HepG2 (cell line): ENCODE results near the gene KNCN. TPM values are rescaled to one million over a fixed set of nuclear protein-coding genes. Genes with fewer than 3 reads are reported as not detected.

Experiments
- ATAC-seq: fragments of 200-7000 bp; cut with Tn5 transposase; 3 replicates; pipeline ENCODE4 v1.9.1; 2020; ENCODE audit warnings: mild to moderate bottlenecking, moderate library complexity
- BruUV-seq: library from RNA; stranded (reverse); fragments of 400-500 nt; replicated peaks from 2 replicates; lab custom pipeline; 2021; lab: Mats Ljungman, UMichigan
- CTCF ChIA-PET: fragments of 300-600 bp; formaldehyde crosslinking; extraction: SDS; loops from one replicate; lab custom pipeline; 2021; ENCODE audit warnings: low total read pairs, inconsistent platforms, low intra/inter-chr PET ratio; lab: Yijun Ruan, JAX
- POLR2A ChIA-PET: fragments of 350-600 bp; sonication (Branson Sonifier 250); formaldehyde crosslinking; loops from one replicate; lab custom pipeline; 2020; ENCODE audit warnings: antibody characterized with exemption, inconsistent platforms; lab: Yijun Ruan, JAX
- DNase-seq: peaks from one replicate; pipeline ENCODE4 v3.0.0-alpha.2; 2015; ENCODE audit warnings: low spot score
- FAIRE-seq: peaks from 3 replicates; lab custom pipeline; 2011; peaks lifted over from hg19 to GRCh38; lab: Jason Lieb, UNC
- H2AFZ ChIP-seq: one replicate; pipeline ENCODE4 v1.6.1; 2011; ENCODE audit warnings: low read length, inconsistent platforms
- H3K27ac ChIP-seq: fragments of 300-600 bp; 3 replicates; pipeline ENCODE4 v1.8.0; 2011; ENCODE audit warnings: mixed run types, mild to moderate bottlenecking, mixed read lengths, low read length, inconsistent platforms; ENCODE audit not compliant: insufficient read depth; ENCODE audit errors: extremely low read length
- H3K27me3 ChIP-seq, 2 experiments: fragments of 200-600 bp in 1 of 2; 2 replicates in 1 of 2; 3 replicates in 1 of 2; pipeline versions ENCODE4 v1.6.0 to v1.8.0; 2011; ENCODE audit warnings: low read length in 2 of 2, mild to moderate bottlenecking in 2 of 2, moderate library complexity in 2 of 2, inconsistent platforms in 1 of 2; ENCODE audit not compliant: insufficient read depth in 2 of 2, control insufficient read depth in 1 of 2
- H3K36me3 ChIP-seq, 2 experiments: fragments of 200-600 bp in 1 of 2; replicated peaks in 1 of 2; 2 replicates in 1 of 2; 3 replicates in 1 of 2; pipeline versions ENCODE4 v1.5.1 to v1.8.0; 2011; ENCODE audit warnings: low read length in 2 of 2, inconsistent platforms in 1 of 2; ENCODE audit not compliant: insufficient read depth in 2 of 2, control insufficient read depth in 1 of 2
- H3K4me1 ChIP-seq: 2 replicates; pipeline ENCODE4 v1.5.1; 2012; ENCODE audit warnings: low read length, inconsistent platforms; ENCODE audit not compliant: insufficient read depth
- H3K4me2 ChIP-seq: 2 replicates; pipeline ENCODE4 v1.6.0; 2011; ENCODE audit warnings: low read depth, low read length, inconsistent platforms
- H3K4me3 ChIP-seq, 3 experiments: fragments of 200-600 bp in 1 of 3; sonication (generic), shearing (Covaris generic) in 1 of 3; replicated peaks in 1 of 3; 2 replicates each; pipeline ENCODE4 v1.5.1; 2011 to 2016; ENCODE audit warnings: low read length in 3 of 3, inconsistent platforms in 2 of 3, low read depth in 2 of 3, mild to moderate bottlenecking in 2 of 3, control low read depth in 1 of 3, mixed read lengths in 1 of 3; ENCODE audit not compliant: insufficient read depth in 1 of 3
- H3K79me2 ChIP-seq: one replicate; pipeline ENCODE4 v1.6.1; 2011; ENCODE audit warnings: low read length, inconsistent platforms; ENCODE audit not compliant: insufficient read depth
- H3K9ac ChIP-seq: 2 replicates; pipeline ENCODE4 v1.6.0; 2011; ENCODE audit warnings: mild to moderate bottlenecking, low read depth, low read length, inconsistent platforms; ENCODE audit not compliant: insufficient read depth
- H3K9me3 ChIP-seq: 2 replicates; pipeline ENCODE4 v1.5.1; 2012; ENCODE audit warnings: mild to moderate bottlenecking, low read length
- H4K20me1 ChIP-seq: 2 replicates; pipeline ENCODE4 v1.6.0; 2011; ENCODE audit warnings: inconsistent platforms, mild to moderate bottlenecking, low read length, moderate library complexity; ENCODE audit not compliant: insufficient read depth
- ARHGAP35 ChIP-seq: sonication (generic); formaldehyde crosslinking; IDR thresholded peaks from 2 replicates; pipeline ENCODE4 v1.9.0; 2022; ENCODE audit warnings: mild to moderate bottlenecking, inconsistent platforms, moderate library complexity, missing genetic modification reagents, borderline replicate concordance
- ATF4 ChIP-seq, 2 experiments: fragments of 450-650 bp in 1 of 2; sonication (generic) in 1 of 2; formaldehyde crosslinking; IDR thresholded peaks; 2 replicates each; pipeline versions ENCODE4 v1.5.0 to v1.8.0; 2020 to 2022; ENCODE audit warnings: mild to moderate bottlenecking in 1 of 2, missing genetic modification reagents in 1 of 2
- GPBP1L1 ChIP-seq: sonication (generic); formaldehyde crosslinking; IDR thresholded peaks from 2 replicates; pipeline ENCODE4 v1.5.0; 2020; ENCODE audit warnings: mild to moderate bottlenecking, missing genetic modification reagents
- HMG20B ChIP-seq: conservative IDR thresholded peaks from 2 replicates; pipeline ENCODE4 v1.6.1; 2016; ENCODE audit warnings: missing genetic modification reagents, missing compliant biosample characterization
- KLF15 ChIP-seq: sonication (generic); formaldehyde crosslinking; IDR thresholded peaks from 2 replicates; pipeline ENCODE4 v1.8.1; 2023; ENCODE audit warnings: borderline replicate concordance, mild to moderate bottlenecking, inconsistent platforms, missing genetic modification reagents, mixed read lengths
- NAIF1 ChIP-seq: sonication (generic); formaldehyde crosslinking; IDR thresholded peaks from 2 replicates; pipeline ENCODE4 v1.5.0; 2020; ENCODE audit warnings: mild to moderate bottlenecking, missing genetic modification reagents, borderline replicate concordance
- PRDM4 ChIP-seq: sonication (generic); formaldehyde crosslinking; IDR thresholded peaks from 2 replicates; pipeline ENCODE4 v1.9.0; 2021; ENCODE audit warnings: missing genetic modification reagents, borderline replicate concordance
- RARG ChIP-seq: sonication (generic); formaldehyde crosslinking; IDR thresholded peaks from 2 replicates; pipeline ENCODE4 v1.4.0; 2020; ENCODE audit warnings: low read depth, mild to moderate bottlenecking, missing genetic modification reagents
- RFXAP ChIP-seq: sonication (generic); formaldehyde crosslinking; IDR thresholded peaks from 2 replicates; pipeline ENCODE4 v1.4.0; 2020; ENCODE audit warnings: missing genetic modification reagents, borderline replicate concordance
- SAP130 ChIP-seq: IDR thresholded peaks from 2 replicates; pipeline ENCODE4 v1.6.1; 2016; ENCODE audit warnings: low read depth
- ZNF546 ChIP-seq: sonication (generic); formaldehyde crosslinking; conservative IDR thresholded peaks from 2 replicates; pipeline ENCODE4 v1.8.1; 2023; ENCODE audit warnings: mild to moderate bottlenecking, missing genetic modification reagents
- ZNF678 ChIP-seq: sonication (generic); formaldehyde crosslinking; IDR thresholded peaks from 2 replicates; pipeline ENCODE4 v1.4.0; 2020; ENCODE audit warnings: mild to moderate bottlenecking, missing genetic modification reagents
- WGBS: methylation state at CpG from one replicate; pipeline ENCODE4 v1.1.6; 2017; ENCODE audit warnings: low lambda C conversion rate; 5-methylcytosine and 5-hydroxymethylcytosine counted together
- in situ Hi-C: cut with HindIII; loops from 2 replicates; pipeline ENCODE4 v1.10.0; 2017; ENCODE audit warnings: low pct_unique_long_range_greater_than_20kb; ENCODE audit not compliant: extremely low pct_ligation_motif_present
- intact Hi-C: fragments of 100-400 bp; cut with micrococcal nuclease; formaldehyde crosslinking; loops from one replicate; pipeline ENCODE4 v1.10.0; 2022; ENCODE audit not compliant: unreplicated experiment
- polyA plus RNA-seq, 8 experiments: library from polyadenylated mRNA; depleted of rRNA in 3 of 8; stranded (reverse) in 7 of 8; unstranded in 1 of 8; fragments of >200 nt; fragmentation: Illumina TruSeq in 4 of 8; extraction: Trizol in 4 of 8; gene quantifications; 2 replicates each; pipeline versions ENCODE4 v1.2.1 to v1.2.3, GENCODE V29; 2011 to 2016; ENCODE audit warnings: low read depth in 4 of 8, missing spikeins in 1 of 8, mixed read lengths in 1 of 8; ENCODE audit not compliant: insufficient read depth in 1 of 8
- total RNA-seq, 5 experiments: library from RNA; depleted of rRNA; stranded (reverse); fragments of >200 nt; fragmentation: Illumina TruSeq; extraction: Trizol; gene quantifications; 2 replicates each; pipeline ENCODE4 v1.2.3, GENCODE V29; 2016; ENCODE audit warnings: low read depth in 1 of 5
- TF ChIP-seq, protein P1 (sequence below): sonication (generic); formaldehyde crosslinking; IDR thresholded peaks from 2 replicates; pipeline ENCODE4 v1.4.0; 2020; ENCODE audit warnings: mild to moderate bottlenecking, missing genetic modification reagents

Gene KNCN
- total and polyA plus RNA-seq, 2 of the 13 experiments (the other 11 are each of a cell fraction or from before 2014, with no cell fraction given) = not detected

DNA sequence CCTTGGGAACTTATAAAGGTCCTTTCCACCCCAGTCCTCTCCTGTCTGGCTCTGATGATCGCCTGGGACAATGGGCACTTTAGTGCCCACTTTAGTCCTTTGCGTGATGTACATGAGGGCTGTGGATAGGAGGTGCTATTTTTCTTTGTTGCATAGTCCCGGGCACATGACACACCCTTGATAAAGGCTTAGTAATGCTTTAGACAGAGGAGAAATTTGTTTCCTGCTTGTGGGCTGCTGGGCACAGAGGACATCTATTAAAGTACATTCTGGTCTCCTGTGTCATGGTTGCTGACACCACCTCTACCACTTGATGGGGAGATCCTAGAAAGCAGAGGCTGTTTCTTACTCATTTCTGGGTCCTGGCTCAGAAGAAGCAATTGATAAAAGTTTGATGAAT lies 5.4 kb upstream of the KNCN start:
- no peak for FAIRE-seq
- intact Hi-C loops (loop anchor here (10.0 kb wide), 1 partner anchor 168 kb away; no protein-coding TSS in a partner anchor), in situ Hi-C loops (no loop called here)
- TF ChIP-seq RARG (CRISPR knock-in tag) (no peak), SAP130 (CRISPR knock-in tag) (no peak), GPBP1L1 (CRISPR knock-in tag) (no peak), KLF15 (no peak), ZNF678 (no peak), ATF4 (CRISPR knock-in tag; IDR thresholded peaks at IDR 0.05) (no peak), NAIF1 (CRISPR knock-in tag) (no peak), RFXAP (CRISPR knock-in tag) (no peak), HMG20B (no peak), PRDM4 (CRISPR knock-in tag) (no peak), ZNF546 (CRISPR knock-in tag) (no peak), ARHGAP35 (CRISPR knock-in tag) (no peak)
- TF ChIP-seq, protein P1, sequence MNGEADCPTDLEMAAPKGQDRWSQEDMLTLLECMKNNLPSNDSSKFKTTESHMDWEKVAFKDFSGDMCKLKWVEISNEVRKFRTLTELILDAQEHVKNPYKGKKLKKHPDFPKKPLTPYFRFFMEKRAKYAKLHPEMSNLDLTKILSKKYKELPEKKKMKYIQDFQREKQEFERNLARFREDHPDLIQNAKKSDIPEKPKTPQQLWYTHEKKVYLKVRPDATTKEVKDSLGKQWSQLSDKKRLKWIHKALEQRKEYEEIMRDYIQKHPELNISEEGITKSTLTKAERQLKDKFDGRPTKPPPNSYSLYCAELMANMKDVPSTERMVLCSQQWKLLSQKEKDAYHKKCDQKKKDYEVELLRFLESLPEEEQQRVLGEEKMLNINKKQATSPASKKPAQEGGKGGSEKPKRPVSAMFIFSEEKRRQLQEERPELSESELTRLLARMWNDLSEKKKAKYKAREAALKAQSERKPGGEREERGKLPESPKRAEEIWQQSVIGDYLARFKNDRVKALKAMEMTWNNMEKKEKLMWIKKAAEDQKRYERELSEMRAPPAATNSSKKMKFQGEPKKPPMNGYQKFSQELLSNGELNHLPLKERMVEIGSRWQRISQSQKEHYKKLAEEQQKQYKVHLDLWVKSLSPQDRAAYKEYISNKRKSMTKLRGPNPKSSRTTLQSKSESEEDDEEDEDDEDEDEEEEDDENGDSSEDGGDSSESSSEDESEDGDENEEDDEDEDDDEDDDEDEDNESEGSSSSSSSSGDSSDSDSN = no peak
- H3K4me3 ChIP-seq = no peak overlapping the region
- peaks cover 1 to 3% of the 10 kb centered on the region in 2 experiments; a peak in 2 of 5 replicates for H3K36me3 ChIP-seq
- H3K79me2 ChIP-seq = no peaks in the 10 kb centered on the region
- H4K20me1 ChIP-seq = no peaks in the 10 kb centered on the region
- H3K4me2 ChIP-seq = no peak overlapping the region
- CTCF ChIA-PET = no interaction called here
- no peak overlapping the region for H3K9ac ChIP-seq
- 80% methylated on average over 3 of the region's 3 CpGs for WGBS
- H3K9me3 ChIP-seq = no peaks in the 10 kb centered on the region
- no peak overlapping the region for H3K27ac ChIP-seq
- no peak for ATAC-seq
- no TSS peak for BruUV-seq
- peaks cover 0 to 2% of the 10 kb centered on the region in 2 experiments; a peak in 1 of 5 replicates for H3K27me3 ChIP-seq
- peaks cover 11% of the 10 kb centered on the region; the same call in 1 of the 2 replicates for H3K4me1 ChIP-seq
- POLR2A ChIA-PET = no interaction called here
- no peak overlapping the region for H2AFZ ChIP-seq
- no peak for DNase-seq
